RPMI7951 (cell line): ENCODE data around the gene DCHS1. TPM values are rescaled to one million over a fixed set of nuclear protein-coding genes. Genes with fewer than 3 reads are reported as not detected.
A peak's percentile ranks its signal among the peaks of the same experiment; 100 is the strongest.

Experiments used
- DNase-seq: peaks from one replicate; pipeline ENCODE4 v3.0.0-alpha.2; 2012; ENCODE audit warnings: low read depth
- total RNA-seq: library from RNA; depleted of rRNA; stranded (reverse); fragments of >200 nt; shearing (Covaris generic); gene quantifications from 2 replicates; pipeline ENCODE4 v1.2.3, GENCODE V29; 2014; rRNA removed

The DCHS1 gene
- total RNA-seq, 1 experiment from 2014 or later = 3.8 TPM

GRCh38 chr11:6587360-6587953 is 68.2 kb downstream of the DCHS1 start:
- DNase-seq = no peak

GRCh38 chr11:6586434-6587359 is 68.9 kb downstream of the DCHS1 start:
- no peak for DNase-seq

- DNase-seq = no peak
Measured at GRCh38 chr11:6584528-6584927, 71.1 kb downstream of the DCHS1 start.

- no peak for DNase-seq
Measured at GRCh38 chr11:6583584-6583983, 72.0 kb downstream of the DCHS1 start.

- DNase-seq = no peak
Measured at GRCh38 chr11:6579681-6580080, 75.9 kb downstream of the DCHS1 start.

- no peak for DNase-seq
Measured at GRCh38 chr11:6578134-6578533, 77.5 kb downstream of the DCHS1 start.

- peak; percentile 61 for DNase-seq
Measured at GRCh38 chr11:6576471-6577373, 78.9 kb downstream of the DCHS1 start.

GRCh38 chr11:6574816-6575715 is 80.5 kb downstream of the DCHS1 start:
- no peak for DNase-seq

GRCh38 chr11:6572215-6572614 is 83.4 kb downstream of the DCHS1 start:
- peak; percentile 29 for DNase-seq

- no peak for DNase-seq
Measured at GRCh38 chr11:6571434-6572008, 84.1 kb downstream of the DCHS1 start.

Other genes starting within 250 kb of the DCHS1 start
- 17.3 and 22.1 TPM in 2 replicates for gene APBB1, start 236.7 kb downstream of the DCHS1 start, total RNA-seq
- gene HPX, start 214.8 kb downstream of the DCHS1 start, total RNA-seq = 0.48 TPM in 1 of 2 replicates, not detected in the other
- 11.3 and 12.2 TPM in 2 replicates for gene TRIM3, start 181.9 kb downstream of the DCHS1 start, total RNA-seq
- gene ARFIP2, start 174.5 kb downstream of the DCHS1 start, total RNA-seq = 52.5 and 54.5 TPM in 2 replicates
- gene TIMM10B, start 174.3 kb downstream of the DCHS1 start, total RNA-seq = 26.2 and 30.7 TPM in 2 replicates
- 1.5 and 1.7 TPM in 2 replicates for gene DNHD1, start 158.5 kb downstream of the DCHS1 start, total RNA-seq
- 14.0 and 20.7 TPM in 2 replicates for gene RRP8, start 52.2 kb downstream of the DCHS1 start, total RNA-seq
- gene ILK, start 52.0 kb downstream of the DCHS1 start, total RNA-seq = 226 and 231 TPM in 2 replicates
- gene TAF10, start 43.6 kb downstream of the DCHS1 start, total RNA-seq = 44.5 and 81.9 TPM in 2 replicates
- gene TPP1, start 36.4 kb downstream of the DCHS1 start, total RNA-seq = 20.3 and 22.6 TPM in 2 replicates
- gene MRPL17, start 27.5 kb upstream of the DCHS1 start, total RNA-seq = 98.0 and 98.4 TPM in 2 replicates
- gene OR2AG2, start 116.2 kb upstream of the DCHS1 start, total RNA-seq = 0.39 and 0.84 TPM in 2 replicates
- gene OR2AG1, start 127.2 kb upstream of the DCHS1 start, total RNA-seq = not detected in 2 replicates
- 0.10 and 0.24 TPM in 2 replicates for gene OR6A2, start 143.9 kb upstream of the DCHS1 start, total RNA-seq
- gene OR10A5, start 189.9 kb upstream of the DCHS1 start, total RNA-seq = not detected in 2 replicates
- gene OR10A2, start 207.2 kb upstream of the DCHS1 start, total RNA-seq = not detected in 2 replicates
- gene OR10A4, start 220.8 kb upstream of the DCHS1 start, total RNA-seq = not detected in 2 replicates
- gene OR2D2, start 236.7 kb upstream of the DCHS1 start, total RNA-seq = 0.36 TPM in 1 of 2 replicates, not detected in the other